Fibroblast of skin of abdomen (primary cell): Measurements from ENCODE around the gene CMTR1.

ENCODE experiments used
- DNase-seq: peaks from one replicate; pipeline ENCODE4 v3.0.0-alpha.2; 2013

Gene CMTR1

DNA sequence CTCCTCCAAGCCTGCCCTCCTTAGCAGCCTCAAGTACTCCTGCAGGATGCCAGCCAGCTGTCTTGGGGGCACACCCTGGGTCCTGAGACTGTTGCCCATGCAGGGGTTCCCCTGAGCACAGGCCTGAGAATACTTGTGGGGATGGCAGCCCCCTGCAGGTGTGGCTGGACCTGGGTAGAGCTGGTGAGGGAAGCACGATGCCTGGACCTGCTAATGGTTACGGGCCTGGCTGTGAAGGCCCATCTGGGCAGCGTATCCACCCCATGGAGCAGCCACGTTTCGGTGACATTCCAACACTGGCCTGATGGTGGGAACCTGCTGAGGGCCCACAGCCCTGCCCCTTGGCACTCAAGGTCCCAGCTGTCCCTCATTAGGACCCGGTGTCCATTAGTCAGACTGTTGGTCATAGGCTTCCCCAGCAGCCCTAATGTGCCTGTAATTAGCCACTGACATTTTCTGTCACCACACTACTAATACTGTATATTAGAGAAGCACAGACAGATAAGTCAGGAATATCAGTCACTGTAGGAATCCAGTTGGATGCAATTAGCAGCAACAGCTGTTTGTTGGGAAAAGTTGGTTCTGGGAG, 46.3 kb downstream of the CMTR1 start:
- no peak for DNase-seq

DNA sequence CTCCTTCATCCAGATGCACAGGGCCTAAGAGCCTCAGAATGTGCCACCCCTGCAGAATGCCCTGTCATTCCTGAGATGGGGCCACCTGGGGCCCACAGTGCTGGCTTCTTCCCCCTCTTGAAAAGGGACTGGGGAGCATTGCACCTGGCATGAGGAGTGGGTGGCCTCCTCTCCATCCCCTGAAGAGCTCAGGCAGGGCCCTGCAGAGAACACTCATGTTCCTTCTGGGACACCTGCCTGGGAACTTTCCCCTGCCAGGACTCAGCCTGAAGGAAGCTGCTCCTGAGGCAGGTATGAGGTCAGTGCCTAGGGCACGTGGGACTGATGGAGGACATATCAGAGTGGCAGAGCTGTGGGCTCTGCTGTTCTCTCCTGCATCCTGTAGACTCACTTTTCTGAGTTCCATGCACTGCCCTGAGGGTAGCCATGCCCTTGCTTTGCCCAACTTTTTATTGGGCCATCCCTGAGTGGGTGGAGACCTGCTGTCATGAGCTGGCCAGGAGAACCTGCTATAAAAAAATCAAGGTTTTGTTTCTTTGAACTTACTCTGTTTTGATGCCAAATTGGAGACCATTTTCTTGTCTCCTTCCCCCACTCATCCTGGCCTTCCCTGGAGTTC, 47.2 kb downstream of the CMTR1 start:
- DNase-seq, result no peak

DNA sequence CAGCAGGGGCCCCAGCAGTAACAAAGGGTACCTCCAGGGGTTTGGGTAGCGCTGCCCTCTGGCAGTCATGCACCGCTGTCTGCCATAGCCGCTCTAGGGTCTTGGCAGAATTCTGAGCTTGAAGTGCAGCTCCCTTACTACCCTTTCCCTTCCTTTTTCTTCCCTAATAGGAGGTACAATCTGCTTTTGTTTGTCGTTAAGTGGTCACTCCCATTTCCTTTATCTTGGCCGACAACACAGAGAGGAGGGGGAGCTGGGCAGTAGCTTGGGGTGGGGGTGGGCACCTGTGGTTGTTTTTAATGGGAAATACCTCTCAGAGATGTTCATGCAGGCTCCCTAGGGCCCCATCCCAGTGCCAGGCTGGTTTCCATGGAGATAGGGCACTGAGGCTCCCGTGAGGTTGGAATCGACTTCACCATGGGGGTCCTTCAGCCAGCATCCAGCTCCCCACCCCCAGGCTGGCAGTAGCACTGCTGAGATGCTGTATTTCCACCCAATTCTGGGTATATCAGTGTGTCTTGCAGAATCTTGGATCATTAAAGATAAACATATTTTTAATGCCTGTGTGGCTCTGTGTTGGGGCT, 48.0 kb downstream of the CMTR1 start:
- DNase-seq, result no peak

DNA sequence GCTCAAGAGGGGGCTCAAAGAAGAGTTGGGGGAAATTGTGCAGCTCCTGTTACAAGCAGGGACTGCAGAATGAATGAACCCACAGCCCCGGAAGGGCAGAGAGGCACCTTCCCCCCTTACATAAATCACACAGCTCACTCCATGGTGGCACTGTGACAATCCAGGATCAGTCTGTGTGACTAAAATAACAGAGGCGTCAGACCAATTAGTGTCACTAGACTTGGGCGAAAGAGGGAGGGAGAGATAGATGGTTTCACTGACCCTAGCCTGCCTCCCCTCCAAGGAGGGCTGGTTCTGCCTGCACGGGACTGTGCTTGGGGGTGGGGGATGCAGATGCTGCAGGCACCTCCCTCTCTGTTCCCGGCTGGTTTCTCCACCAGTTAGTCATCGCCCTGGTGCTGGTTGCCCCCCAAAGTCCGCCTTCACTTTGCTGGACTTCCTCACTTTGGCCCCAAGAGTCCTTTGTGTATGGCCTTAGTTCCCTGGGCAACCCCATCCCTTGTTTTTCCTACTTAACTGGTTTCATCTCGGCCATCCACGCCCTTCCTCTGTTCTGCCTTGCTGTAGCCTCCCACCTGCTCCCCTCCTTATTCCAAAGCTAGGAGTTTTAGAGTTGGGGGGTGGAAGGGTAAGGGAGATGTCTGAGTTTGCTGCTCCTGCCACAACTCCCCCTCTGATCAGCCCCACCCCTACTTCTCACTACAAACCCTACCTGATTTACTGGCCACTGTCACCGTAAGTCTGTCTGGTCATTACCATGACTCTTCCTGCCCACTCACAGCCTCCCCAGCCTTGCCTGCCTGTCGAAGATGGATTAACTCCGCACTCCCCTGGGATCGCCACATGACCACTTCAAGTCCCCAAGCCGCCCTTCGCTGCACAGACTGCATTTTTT, 48.9 kb downstream of the CMTR1 start:
- DNase-seq, result no peak

DNA sequence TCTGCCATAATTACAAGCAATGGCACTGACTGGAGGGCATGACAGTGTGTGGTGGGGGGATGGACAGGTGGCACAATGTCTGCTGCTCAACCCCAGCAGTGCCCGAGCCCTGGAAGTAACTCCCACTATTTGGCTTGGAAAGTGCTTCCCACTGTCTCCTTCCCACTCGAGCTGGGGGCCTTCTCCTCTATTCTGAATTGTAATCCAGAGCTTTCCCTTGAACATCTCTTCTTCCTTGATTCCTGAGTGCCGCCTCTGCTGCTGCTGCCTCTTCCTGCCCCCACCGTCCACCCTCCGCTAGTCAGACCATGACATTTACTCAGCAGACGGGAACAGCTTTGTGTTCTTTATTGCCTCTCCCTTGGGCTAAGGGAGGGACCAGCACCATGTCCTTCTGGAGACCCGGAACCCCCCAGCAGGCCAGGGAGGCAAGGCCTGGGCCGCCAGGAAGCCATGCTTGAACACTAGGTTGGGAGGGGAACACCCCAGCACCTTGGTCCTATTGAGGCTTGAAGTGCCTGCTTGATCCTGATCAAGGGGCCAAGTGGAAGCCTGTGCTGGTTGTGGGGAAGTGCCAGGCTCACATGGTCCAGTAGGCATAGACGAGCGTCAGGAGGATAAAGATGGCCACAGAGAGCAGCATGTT, 49.7 kb downstream of the CMTR1 start:
- DNase-seq, result no peak

DNA sequence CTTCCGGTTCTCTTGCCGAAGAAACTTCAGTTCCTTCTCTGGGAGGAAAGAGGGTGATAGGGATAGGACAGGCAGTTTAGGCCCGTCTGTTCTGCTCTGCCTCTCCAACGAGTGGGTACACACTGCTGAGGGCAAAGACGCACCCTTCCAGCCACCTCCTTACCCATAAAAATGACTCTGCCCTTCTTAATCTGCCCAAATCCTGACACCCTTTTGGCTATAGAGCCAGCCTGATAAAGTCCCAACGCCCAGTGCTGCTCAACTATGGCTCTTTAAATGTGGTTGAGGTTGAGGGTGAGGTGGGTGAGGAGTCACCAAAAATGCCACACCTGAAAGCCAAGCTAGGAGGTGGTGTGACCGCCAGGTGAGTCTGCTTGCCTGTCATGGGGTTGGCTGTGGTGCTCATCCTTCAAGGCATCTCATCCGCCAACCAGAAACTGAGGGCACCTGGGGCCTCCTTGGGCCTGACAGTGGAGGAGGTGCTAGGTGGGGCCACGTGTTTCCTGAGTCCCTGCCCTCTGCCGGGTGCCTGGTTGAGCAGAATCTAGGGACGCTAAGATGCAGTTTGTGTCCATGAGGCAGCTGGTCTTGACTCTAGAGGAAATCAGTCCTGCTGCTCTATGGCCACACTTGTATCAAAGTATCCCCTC, 50.4 kb downstream of the CMTR1 start:
- no peak for DNase-seq

DNA sequence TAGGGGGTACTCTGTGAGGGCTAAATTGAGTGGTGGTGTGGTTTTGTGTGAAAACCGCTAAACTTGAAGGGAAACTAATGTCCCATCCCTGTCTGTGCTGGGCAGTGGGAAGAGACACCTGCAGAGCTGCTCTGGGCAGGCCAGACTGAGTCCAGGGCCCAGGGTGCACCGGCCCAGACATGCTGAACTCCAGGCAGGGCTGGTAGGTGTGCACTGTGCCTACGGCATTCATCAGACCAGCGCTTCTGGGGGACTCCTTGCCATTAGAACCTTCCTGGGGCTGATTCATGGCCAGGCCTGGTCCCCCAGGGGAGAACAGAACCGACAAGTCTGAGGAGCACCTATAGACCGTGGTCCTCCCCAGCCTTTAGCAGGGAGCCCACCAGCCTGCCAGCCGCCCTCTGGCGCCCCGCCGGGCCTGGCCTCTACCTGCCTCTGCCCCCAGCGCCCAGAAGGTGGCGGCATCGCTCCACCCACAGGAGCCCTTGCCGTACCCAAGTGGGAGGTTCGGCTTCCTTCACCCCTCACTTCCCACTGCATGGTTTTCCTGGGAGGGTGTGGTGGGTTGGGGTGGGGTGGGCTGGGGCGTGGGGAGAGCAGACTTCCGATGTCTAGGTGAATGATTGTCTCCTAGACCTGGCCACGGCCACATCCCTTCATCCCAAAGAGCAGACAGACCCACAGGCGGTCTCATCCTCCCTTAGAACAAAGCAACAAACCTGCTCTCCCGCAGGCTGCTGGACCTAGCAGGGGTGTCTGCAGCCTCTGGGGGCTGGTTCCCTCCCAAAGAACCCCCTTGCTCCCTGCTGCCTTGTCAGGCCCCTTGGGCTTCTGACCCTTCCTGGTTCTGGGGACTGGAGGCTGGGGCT, 51.1 kb downstream of the CMTR1 start:
- peak; percentile 38 for DNase-seq

DNA sequence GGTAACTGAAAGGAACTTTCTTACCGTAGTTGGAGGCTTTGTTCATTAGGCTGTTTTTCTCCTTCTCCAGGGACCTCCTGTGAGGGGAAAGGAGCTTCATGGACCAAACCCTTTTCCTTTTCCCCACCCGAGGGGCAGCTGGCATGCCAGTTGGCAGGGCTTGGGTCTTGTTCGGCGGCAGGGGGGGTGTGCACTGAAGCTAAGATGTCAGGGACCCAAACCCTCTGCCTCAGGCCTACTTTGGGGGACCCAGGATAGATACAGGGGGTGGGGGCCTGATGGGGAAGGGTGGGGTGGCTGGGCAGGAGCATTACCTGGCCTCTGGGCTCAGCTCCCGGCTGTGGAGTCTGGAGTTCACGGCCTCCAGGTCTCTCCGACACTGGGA, 51.8 kb downstream of the CMTR1 start:
- no peak for DNase-seq

DNA sequence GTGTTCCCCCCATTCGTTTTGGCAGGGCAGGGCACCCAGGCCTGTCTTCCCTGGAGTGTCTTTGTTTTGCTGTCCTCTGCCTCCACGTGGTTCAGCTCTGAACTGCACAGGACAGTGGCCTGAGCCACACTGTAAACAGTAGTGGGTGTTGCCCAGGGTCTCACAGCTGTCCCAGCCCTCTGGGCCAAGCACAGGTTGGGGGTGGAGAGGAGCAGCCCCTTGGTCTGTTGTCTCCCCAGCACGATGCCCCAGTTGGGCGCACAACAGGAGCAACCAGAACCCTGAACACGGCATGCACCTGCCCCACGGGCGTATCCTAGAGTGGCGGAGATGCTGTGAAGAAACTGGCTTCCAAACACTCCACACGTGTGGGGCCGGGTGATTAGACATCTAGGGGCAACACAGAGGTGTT, 52.3 kb downstream of the CMTR1 start:
- no peak for DNase-seq

DNA sequence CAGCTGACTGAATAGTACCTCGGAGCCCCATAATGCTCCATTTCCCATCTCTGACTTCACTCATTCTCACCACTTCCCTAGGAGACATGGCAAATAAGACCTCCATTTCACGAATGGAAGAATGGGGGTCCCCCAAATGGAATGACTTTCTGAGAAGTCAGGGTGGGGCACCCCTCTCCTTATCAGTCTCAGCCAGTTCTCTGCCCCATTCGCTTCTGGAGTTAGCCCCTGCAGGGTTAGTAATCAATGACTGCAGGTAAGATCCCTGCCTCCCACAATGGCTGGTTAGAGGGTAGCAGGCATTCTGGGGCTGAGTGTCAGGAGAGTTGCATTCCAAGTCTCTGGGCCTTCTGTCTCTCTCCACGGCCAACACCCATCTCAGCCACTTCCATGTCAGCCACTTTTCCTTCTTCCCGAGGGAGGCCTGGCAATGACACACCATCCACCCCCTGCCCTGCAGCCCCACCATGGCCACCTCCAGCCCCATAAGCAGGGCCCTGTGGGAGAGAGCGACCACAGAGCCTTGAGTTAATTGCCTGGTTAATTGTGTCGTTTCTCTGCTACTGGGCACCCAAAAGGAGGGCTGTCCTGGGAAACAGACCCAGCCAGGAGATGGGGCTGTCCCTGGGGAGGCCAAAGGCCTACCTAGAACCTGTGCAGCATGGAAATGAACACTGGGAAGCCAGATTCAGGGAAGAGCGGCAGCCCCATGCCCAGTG, 53.3 kb downstream of the CMTR1 start:
- no peak for DNase-seq

DNA sequence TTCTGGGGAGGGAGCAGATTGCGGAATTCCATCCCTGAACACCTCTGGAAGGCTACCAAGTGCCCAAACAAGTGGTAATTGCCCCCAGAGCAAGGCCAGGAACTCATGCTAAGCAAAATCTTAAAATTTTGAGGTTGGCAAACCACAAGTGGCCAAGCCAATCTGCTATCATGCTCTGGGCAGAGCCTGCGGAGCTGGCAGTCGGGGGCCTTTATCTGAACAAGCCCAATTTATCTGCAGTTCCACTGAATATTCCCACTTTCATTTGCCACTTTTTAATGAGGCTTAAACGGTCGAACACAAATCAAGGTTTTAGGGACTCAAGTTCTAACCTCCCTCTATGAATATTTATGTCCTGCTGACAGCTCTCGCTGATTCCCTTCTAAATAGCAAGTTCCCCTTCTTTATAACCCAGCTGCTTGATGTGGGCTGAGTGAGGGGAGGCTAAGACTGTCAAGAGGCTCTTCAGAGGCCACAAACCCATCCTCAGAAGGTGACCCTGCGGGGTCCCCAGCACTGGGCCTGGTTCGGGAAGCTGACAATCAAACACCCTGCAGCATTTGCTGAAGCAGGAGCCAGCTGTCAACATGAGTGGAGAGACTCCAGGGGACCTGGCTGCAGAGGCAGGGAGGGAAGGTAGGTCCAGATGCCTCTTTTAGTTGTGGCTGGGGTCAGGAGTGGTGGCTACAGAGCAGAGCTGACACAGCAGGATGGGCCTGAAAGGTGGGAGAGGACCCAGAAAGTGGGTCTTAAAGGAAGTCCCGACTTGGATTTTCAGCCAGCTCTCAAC, 54.8 kb downstream of the CMTR1 start:
- DNase-seq, result no peak

DNA sequence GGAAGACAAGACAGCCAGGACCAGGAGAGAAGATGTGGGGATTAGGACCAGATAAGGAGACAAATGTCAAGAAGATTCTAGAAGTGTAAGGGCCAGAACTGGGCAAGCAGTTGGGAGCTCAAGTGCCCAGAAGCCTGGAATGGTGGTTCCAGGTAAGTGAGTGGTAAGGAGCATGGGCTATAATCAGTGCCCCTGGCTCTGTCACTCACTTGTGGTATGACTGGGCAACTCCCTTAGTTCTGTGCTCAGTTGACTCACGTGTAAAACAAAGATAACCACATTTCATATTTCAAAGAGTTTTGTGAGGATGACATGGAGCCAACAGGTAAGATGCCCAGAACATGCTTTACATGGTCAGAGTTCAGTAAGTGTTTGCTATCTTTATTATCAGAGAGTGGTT, 55.5 kb downstream of the CMTR1 start:
- no peak for DNase-seq

DNA sequence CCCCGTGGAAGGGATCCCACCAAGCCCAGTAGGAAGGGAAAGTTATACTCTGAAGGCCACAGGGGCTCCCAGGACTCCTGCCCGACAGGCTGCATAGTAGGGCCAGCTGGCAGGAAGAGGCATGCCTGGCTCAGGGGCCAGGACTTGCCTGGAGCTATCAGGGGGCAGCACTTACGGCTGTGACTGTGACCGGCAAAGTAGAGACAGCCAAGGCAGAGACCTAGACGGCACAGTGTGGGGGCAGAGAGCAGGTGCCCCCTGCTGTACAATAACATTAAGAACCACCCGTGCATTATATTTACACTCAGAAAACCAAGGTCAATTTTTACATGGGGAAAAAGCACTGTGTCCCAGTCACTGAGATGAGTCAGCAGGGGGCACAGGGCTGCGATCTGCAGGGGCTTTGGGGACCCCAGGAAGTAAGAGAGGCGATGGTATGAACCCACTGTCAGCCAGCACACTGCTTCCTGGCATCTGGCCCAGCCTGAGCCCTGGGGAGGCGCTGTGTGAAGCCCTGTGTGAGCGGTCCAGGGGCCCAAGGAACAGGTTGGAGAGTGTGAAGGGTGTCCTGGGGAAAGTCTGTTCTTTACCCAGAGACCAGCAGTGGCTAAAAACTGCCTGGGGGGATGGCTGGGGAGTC, 56.8 kb downstream of the CMTR1 start:
- DNase-seq, result no peak

DNA sequence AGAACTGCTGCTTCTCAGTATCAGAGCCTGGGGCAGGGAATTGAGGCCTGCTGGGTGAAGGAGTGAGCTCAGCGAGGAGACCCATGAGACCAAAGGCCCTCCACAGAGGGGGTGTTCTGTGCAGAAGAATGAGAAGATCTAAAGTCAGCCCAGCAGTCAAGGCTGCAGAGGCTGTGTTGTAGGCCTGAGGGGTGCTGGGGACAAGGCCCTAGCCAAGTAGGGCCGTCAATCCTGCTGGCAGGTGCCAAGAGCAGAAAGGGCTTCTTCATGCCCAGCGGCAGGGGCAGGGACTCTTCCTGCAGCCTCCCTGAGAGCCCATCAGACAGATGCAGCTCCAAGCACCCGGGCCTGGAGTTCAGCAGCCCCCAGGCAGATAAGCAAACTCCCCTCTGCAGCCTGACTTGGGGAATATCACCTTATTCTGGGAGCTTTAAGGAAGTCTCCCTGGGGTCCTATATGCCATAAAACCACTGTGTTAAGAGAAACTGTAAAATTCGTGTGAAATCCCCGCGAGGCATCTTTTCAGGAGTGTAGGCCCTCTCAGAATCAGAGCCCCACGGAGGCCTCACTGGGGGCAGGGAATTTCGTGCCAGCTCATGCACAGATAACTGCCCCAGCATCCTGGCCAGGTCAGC, 57.6 kb downstream of the CMTR1 start:
- no peak for DNase-seq

DNA sequence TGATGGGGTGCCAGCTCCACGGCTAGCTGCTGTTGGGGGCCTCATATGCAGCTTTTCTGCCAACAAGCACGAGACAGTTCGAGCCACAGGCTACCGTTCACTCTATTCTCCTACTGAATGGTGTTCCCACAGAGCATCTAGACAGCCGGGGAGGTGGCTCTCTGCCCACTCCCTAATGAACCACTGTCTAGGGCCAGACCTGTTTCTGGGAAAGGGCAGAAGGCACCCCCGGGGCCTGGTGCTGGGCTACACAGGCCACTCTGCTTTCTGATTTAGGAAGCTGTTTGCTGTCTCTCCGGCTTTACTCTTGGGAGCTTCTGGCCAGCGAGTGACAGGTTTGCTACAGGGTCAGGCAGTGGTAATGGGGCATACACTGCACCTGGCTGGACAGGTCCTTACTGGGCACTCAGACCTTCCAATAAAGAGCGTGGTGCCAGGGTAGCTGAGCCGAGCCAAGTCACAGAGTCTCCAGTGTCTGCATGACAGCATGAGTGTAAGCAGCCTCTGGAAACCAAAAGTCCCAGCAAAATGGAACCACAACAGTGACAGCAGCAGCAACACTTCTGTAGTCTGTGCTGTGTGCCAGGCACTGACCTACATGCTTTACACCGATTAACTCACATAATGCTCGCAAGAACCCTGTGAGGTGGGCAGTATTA, 58.3 kb downstream of the CMTR1 start:
- DNase-seq, result no peak

DNA sequence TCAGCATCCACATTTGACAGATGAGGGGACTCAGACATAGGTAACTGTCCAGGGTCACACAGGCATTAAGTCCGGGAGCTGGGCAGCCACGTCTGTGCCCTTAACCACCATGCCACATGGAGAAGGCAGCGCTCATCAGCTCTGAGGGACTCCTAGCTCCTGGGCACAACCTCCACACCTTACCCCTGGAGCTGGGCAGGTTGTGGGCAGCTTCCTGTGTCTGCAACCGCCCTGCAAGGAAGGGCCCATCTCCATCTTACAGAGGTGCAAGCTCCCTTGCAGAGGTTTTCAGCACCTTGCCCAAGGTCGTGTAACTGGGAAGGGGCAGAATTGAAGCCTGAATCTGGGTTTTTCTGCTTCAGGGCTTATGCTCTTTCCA, 58.8 kb downstream of the CMTR1 start:
- no peak for DNase-seq

DNA sequence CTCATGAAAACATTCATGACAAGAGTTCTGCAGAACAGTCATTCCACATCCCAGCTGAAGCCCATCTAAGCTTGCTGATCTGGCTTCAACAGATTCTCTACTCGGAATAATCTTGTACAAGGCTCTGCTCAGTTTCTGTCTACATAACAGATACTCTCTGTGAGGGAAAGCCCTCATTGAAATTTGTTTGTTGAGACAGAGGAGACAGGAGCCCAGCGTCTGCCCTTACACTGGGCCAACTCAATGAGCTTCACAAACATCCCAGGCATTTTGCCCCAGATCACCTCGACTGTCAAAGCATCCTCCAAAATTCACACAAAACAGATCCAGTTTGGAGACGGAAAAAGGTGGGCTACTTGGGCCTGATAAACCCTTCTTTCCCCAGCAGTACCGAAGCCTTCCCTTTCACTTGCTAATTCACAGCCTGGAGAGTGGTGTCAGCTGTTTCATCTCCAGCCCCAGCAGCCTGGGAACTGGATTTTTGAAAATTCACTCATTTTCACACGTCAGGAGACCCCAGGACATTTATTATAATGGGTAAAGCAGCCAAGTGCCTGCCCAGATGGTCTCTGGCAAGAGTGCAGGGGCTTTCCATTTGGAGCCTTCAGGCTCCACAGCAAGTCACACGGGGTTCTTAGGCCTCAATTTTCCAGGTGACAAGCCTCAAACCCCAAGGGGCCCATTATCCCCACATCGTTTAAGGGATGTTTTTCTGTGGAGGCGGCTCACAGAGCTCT, 59.4 kb downstream of the CMTR1 start:
- DNase-seq, result no peak
